Neural cell (in vitro differentiated cells): ENCODE results near the gene VGF.

Experiments
- RAD21 ChIP-seq: fragments of 450-650 bp; conservative IDR thresholded peaks from 2 replicates; pipeline ENCODE4 v1.6.1; 2014; ENCODE audit warnings: antibody characterized with exemption, mild to moderate bottlenecking, moderate library complexity
- REST ChIP-seq: IDR thresholded peaks from 2 replicates; pipeline ENCODE4 v1.6.1; 2012; ENCODE audit warnings: borderline replicate concordance

- no peak for TF ChIP-seq REST
- TF ChIP-seq RAD21 = no peak
These were observed 35.1 kb upstream of the VGF start for GRCh38 chr7:101200504-101200861.
